T-helper 1 cell (primary cell): ENCODE measurements around the gene LMTK2.
A peak's percentile ranks its signal among the peaks of the same experiment; 100 is the strongest.

Experiments
- DNase-seq, 5 donors: peaks; one replicate each; pipeline ENCODE4 v3.0.0-alpha.2; 2012 to 2020

LMTK2 gene

GRCh38 chr7:98222533-98223195, 116.0 kb downstream of the LMTK2 start:
- DNase-seq: no peak

DNA sequence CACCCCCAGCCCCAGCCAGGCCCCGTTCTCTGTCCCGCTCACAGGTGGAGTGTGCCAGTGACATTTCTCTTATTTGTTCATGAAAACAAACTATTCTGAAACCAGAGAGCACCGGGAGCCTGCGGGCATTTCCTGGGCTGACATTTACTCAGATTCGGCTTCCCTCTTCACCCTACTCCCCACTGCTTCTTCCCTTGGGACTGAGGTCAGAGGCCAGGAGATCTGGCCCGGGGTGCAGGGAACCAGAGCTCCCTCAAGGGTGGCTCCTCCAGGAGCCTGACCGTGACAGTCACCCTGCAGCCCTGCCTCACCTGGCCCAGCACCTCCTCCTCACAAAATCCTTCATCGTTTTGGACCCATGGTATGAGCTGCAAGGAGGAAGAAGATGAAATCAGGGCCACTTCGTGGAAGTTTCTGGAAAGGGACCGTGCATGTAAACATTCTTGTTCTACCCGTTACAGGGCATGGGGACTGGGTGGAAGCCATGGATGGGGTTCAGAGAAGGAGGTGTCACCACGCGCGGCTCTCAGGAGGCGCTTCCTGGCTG, 116.8 kb downstream of the LMTK2 start:
- DNase-seq: no peak

DNA sequence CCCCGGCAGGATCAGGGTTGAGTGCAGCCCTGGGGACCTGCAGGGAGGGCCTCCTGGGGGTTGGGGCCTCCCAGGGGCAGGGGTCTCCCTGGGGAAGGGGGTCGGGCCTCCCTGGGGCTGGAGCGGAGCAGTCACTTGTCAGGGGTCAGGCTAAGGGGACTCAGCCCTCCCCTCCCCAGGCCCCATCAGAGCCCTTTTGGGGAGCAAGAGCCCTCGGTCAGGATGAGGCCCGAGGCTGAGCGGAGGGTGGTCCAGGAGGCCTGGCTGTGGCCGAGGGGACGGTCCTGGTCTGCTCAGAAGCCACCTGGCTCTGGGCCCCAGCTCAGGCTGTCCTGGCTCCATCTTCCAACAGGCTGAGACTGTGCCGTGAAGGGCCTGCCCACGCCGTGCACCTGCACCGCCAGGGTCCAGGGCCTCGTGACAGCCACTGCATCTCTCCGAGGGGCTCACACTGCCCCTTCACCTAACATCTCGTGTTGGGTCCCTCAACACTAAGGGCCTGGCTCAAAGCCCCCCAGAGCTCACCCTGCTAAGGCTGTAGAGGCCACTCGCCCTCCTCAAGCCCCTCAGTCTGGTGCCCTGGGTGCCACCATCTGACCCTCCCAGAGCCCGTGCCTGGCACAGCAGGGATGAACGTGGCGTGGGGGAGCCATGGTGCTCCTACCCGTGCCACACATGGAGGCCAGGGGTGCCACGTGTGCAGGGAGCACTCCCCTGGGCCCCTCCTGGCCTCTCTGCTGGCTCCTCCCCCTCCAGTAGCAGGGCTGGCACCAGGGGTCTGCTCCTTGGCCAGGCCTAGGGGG, 117.4 kb downstream of the LMTK2 start:
- DNase-seq: peak in 1 of 5 donors; percentile 12

DNA sequence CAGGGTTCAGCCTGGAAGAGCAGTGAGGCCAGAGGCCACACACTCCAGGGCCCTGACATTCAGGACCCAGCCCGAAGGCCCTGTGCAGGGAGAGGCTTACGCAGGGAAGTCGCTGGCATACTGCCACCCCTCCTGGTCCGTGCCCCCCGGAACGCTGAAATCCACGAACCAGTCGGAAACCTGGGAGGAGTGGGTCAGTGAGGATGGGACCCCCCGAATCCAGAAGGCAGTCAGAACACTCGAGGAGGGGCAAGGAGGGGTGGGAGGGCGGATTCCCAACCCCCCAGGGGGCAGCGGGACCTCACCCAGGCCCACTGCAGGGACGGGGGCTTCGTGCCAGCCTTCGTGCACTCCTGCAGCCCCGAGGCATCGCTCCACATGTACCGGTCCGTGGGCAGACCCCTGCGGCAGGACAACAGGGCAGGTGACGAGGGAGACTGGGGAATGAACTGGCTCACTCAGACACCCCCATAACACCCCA, 118.1 kb downstream of the LMTK2 start:
- no peak for DNase-seq

- peak in 1 of 5 donors; percentile 9 for DNase-seq
These were observed 119.4 kb downstream of the LMTK2 start for GRCh38 chr7:98225913-98226614.

GRCh38 chr7:98227939-98228338, 121.3 kb downstream of the LMTK2 start:
- peak in 1 of 5 donors; percentile 8 for DNase-seq

DNA sequence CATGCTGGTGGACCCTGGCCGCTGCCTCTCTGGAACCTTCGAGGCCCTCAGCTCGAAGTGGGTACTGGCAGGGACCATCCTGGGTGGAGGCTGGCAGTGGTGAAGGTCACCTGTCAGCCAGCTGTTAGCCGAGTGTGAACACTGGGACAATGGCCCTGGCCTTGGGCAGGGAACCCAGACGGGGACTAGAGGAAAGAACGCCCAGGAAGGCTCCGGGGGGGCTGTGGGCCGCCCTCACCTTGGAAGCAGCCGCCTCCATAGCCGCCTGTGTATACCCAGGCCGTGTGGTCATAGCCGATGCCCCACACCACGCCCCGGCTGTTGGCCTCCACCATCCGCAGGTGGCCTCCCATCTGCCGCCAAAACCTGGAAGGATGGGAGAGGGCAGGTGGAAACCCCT, 122.1 kb downstream of the LMTK2 start:
- no peak for DNase-seq

GRCh38 chr7:98229441-98229840, 122.8 kb downstream of the LMTK2 start:
- no peak for DNase-seq

DNA sequence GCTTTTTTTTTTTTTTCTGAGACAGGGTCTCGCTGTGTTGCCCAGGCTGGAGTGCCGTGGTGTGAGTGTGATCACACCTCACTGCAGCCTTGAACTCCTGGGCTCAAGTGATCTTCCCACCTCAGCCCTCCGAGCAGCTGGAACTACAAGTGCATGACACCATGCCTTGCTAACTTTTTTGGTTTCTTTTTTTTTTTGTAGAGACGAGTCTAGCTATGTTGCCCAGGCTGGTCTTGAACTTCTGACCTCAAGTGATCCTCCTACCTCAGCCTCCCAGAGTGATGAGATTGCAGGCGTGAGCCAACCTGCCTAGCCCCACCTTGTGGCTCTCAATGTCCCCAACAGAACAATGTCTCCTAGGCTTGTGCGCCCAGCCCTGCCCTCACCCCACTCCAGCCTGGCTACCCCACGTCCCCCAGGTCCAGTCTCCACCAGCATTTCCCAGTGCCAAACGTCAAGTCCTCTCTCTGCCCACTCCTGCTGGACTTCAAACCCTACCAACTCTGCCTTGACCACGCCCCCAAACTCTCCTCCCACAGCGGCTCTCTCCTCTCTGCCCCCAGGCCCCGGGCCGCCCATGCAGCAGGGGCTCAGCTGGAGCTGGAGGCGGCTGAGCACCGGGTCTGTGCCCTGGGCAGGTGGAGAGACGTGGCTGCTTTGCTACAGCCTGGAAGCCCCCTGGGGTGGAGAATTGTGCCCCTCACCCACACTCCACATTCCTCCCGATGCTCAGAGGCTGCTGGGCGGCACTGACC, 123.5 kb downstream of the LMTK2 start:
- peak in 1 of 5 donors; percentile 11 for DNase-seq

DNA sequence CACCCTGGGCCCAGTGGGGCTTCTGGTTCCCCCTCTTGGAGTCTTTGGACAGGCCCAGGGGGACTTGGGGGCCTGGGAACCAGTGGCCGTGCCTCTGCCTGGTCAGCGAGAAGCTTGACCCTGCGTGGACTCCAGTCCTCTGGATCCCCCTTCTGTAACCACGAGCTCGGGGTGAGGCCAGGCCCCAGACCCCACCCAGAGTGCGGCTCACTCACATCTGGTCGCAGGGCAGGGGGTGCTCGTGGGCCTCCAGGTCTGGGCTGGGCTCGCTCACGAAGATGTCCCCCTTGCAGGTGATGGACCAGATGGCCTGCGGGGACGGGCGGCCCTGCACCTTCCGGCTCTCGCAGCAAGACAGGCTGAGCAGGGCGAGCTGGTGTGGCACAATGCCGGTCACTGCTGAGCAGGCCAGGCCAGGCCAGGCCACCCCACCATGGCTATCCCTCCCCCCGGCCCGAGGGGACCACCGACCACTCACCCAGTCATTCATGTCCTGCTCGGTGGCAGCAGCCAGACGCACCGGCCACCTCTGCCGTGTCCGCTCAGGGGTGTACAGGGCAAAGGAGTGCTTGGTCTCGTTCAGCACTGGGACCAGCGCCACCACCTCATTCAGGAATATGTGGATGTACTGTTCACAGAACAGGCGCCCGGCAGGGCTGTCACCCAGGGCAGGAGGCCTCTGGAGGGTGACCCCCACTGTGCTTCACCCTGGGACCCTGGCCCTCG, 124.2 kb downstream of the LMTK2 start:
- DNase-seq: peak in 1 of 5 donors; percentile 10

- peak in 1 of 5 donors; percentile 9 for DNase-seq
These were observed 125.0 kb downstream of the LMTK2 start for GRCh38 chr7:98231493-98232262.

- peak in 1 of 5 donors; percentile 12 for DNase-seq
These were observed 125.6 kb downstream of the LMTK2 start for GRCh38 chr7:98232263-98232585.

GRCh38 chr7:98232799-98233198, 126.1 kb downstream of the LMTK2 start:
- DNase-seq: no peak

- peak in 1 of 5 donors; percentile 8 for DNase-seq
These were observed 126.8 kb downstream of the LMTK2 start for GRCh38 chr7:98233219-98234070.

- DNase-seq: no peak
These were observed 127.9 kb downstream of the LMTK2 start for GRCh38 chr7:98234429-98235147.

- DNase-seq: no peak
These were observed 129.2 kb downstream of the LMTK2 start for GRCh38 chr7:98235901-98236300.

DNA sequence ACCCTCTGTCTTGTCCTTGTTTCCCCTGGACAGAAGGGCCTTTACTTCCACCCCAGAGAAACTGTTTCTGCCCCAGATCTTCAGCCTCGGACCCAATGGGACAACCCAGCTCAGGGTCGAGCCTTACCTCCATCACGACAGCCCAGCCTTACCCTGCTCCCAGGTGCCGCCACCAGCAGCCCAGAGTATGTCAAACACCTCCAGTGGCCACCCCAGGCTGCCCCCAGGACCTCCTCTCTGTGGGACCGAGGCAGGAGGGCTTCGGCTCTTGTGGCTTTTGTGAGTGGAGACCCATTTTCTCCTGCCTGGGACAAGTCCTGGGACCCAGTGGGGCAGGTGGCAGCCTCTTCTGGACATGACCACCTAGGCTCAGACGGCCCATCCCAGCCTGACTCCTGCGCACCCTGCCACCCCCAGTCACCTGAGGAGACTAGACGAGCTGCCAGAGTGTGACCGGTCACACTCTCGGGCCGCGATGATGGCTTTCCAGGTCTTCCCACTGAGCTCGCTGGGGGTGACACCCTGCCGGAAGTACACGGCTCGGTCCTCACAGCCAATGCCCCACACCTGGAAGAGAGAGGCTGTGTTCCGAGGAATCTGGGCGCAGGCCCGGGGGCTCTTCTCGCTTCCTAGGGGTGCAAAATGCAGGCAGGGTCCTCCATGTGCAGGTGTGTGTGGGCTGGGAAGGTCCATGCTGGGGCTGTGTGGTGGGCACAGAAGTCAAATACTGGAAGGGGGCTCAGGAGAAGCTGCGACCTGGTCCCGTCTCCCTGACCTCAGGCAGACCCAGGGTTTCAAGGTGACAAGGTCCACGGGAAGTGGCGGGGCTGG, 129.9 kb downstream of the LMTK2 start:
- DNase-seq: no peak

GRCh38 chr7:98238076-98238475, 131.4 kb downstream of the LMTK2 start:
- no peak for DNase-seq
